Measurements from ENCODE around the gene UROC1. TPM values are rescaled to one million over a fixed set of nuclear protein-coding genes. Genes with fewer than 3 reads are reported as not detected.

UROC1 gene
- total RNA-seq, 1 donor from 2014 or later = not detected

DNA sequence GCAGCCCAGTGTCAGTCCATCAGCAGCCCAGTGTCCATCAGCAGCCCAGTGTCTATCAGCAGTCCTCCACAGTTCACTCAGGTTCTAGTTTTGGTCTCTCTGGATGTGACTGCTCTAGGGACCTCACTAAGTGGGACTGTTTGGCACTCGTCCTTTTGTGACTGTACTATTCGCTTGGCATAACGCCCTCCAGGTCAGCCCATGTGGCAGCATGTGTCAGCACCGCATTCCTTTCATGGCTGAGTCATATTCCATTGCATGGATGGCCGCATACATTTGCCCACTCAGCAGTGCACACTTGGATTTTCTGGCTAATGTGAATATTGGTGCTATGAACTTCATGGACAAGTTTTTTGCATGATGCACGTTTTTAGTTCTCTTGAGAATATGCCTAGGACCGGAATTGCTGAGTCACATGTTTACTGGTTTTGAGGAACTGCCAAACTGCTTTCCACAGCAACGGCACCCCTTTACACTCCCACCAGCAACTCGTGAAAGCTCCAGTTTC lies 22.8 kb upstream of the UROC1 start:
- Histone ChIP-seq H3K27me3 (ENCODE audit: control insufficient read depth, insufficient read depth, low read length) (peaks cover 5% of the 10 kb centered on the region), H3K4me3 (ENCODE audit: low read depth, low read length) (no peak overlapping the region), H3K36me3 (ENCODE audit: control insufficient read depth, insufficient read depth, low read length) (no peaks in the 10 kb centered on the region)
- FAIRE-seq (peak; percentile 90), DNase-seq (ENCODE audit: low read depth) (peak; percentile 89)
- no peak for TF ChIP-seq CTCF (IDR thresholded peaks at IDR 0.05; ENCODE audit: insufficient read depth, low read length, severe bottlenecking)

- DNase-seq (ENCODE audit: low read depth) (no peak), FAIRE-seq (peak; percentile 99)
- TF ChIP-seq CTCF (IDR thresholded peaks at IDR 0.05; ENCODE audit: insufficient read depth, low read length, severe bottlenecking) = no peak
- Histone ChIP-seq H3K4me3 (ENCODE audit: low read depth, low read length) (no peak overlapping the region), H3K27me3 (ENCODE audit: control insufficient read depth, insufficient read depth, low read length) (peaks cover 7% of the 10 kb centered on the region), H3K36me3 (ENCODE audit: control insufficient read depth, insufficient read depth, low read length) (no peaks in the 10 kb centered on the region)
Measured at GRCh38 chr3:126539558-126540250, 22.1 kb upstream of the UROC1 start.

DNA sequence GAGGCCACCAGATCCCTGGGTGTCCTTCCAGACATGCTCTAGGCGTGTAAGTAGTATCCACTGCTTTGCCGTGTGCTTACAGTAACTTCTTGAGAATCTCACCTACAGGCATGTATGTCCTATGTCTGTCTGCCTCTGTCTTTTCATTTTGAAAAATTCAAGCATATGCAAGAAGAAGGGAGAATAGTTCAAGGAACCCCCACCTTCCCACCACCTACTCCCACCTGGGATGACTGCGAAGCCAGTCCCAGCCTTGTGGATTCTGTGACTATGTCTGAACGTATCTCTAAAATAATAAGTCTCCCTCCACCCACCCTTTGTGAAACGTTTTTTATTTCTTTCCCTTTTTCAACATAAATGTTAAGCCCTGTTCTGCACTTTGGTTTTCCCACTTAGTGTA lies 21.4 kb upstream of the UROC1 start:
- no peak for TF ChIP-seq CTCF (IDR thresholded peaks at IDR 0.05; ENCODE audit: insufficient read depth, low read length, severe bottlenecking)
- DNase-seq (ENCODE audit: low read depth) (no peak), FAIRE-seq (no peak)
- H3K4me3 ChIP-seq (ENCODE audit: low read depth, low read length) = no peak overlapping the region
- peaks cover 10% of the 10 kb centered on the region for H3K27me3 ChIP-seq (ENCODE audit: control insufficient read depth, insufficient read depth, low read length)
- H3K36me3 ChIP-seq (ENCODE audit: control insufficient read depth, insufficient read depth, low read length) = no peaks in the 10 kb centered on the region

DNA sequence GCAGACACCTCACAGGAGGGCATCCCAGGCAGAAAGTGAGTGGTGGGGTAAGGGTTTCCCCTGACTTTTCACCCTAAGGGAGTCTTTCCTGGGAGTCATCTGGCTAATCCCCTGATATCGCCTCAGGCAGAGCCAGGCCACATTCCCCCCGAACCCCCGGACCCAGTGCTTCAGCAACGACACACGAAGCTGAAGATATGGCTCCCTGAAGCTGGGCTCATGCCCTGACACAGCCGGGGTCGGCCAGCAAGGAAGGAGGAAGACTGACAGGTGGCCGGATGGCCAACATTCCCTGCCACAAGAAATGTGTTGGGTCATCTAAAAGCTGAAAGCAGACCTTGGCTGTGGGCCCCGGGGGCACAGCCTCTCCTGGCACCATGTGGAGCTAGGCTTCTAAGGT lies 20.7 kb upstream of the UROC1 start:
- no peaks in the 10 kb centered on the region for H3K36me3 ChIP-seq (ENCODE audit: control insufficient read depth, insufficient read depth, low read length)
- DNase-seq (ENCODE audit: low read depth) (no peak), FAIRE-seq (no peak)
- H3K27me3 ChIP-seq (ENCODE audit: control insufficient read depth, insufficient read depth, low read length) = peaks cover 12% of the 10 kb centered on the region
- no peak for TF ChIP-seq CTCF (IDR thresholded peaks at IDR 0.05; ENCODE audit: insufficient read depth, low read length, severe bottlenecking)
- no peak overlapping the region for H3K4me3 ChIP-seq (ENCODE audit: low read depth, low read length)

- Histone ChIP-seq H3K27me3 (ENCODE audit: control insufficient read depth, insufficient read depth, low read length) (peaks cover 13% of the 10 kb centered on the region), H3K4me3 (ENCODE audit: low read depth, low read length) (no peak overlapping the region), H3K36me3 (ENCODE audit: control insufficient read depth, insufficient read depth, low read length) (no peaks in the 10 kb centered on the region)
- no peak for DNase-seq (ENCODE audit: low read depth)
- no peak for TF ChIP-seq CTCF (IDR thresholded peaks at IDR 0.05; ENCODE audit: insufficient read depth, low read length, severe bottlenecking)
- FAIRE-seq = no peak
Measured at GRCh38 chr3:126537730-126538281, 20.2 kb upstream of the UROC1 start.
